GM12865 (cell line): ENCODE measurements around the gene RAB34.
A peak's percentile ranks its signal among the peaks of the same experiment; 100 is the strongest.

Source experiments
- DNase-seq: peaks from one replicate; pipeline ENCODE4 v3.0.0; 2010; ENCODE audit warnings: low read depth
- H3K4me3 ChIP-seq: 2 replicates; pipeline ENCODE4 v1.5.1; 2011; ENCODE audit warnings: mild to moderate bottlenecking, low read depth, low read length, control low read depth
- CTCF ChIP-seq: IDR thresholded peaks from 2 replicates; pipeline ENCODE4 v1.5.1; 2011; ENCODE audit warnings: low read length, control low read depth, low read depth, inconsistent platforms; ENCODE audit not compliant: insufficient read depth; ENCODE audit errors: missing control alignments

Gene RAB34

GRCh38 chr17:28717578-28718332 is at the start of gene RAB34:
RAB34 (minus strand) TSS chr17:28717868; CDS start chr17:28717266, 602 bp downstream.
- H3K4me3 ChIP-seq = no peak within 1 kb of the TSS
- TF ChIP-seq CTCF = no peak
- DNase-seq = no peak

DNA sequence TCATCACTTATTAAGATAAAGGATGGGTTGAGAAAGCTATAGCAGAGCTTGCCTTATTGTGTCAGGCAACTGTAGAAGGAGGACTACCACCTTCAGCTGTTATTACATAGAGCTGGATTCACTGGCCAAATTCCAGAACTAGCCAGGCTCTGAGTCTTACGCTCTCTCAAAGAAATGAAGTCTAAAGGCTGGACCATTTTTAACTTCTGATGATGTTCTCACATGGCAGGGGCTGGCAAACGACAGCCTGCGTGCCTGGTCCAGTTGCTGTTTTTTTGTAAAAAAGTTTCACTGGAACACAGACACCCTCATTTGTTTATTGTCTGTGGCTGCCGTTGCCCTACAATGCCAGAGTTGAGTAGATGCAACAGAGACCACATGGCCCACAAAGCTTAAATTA is 47.4 kb upstream of the RAB34 start:
- no peak for TF ChIP-seq CTCF
- no peak overlapping the region for H3K4me3 ChIP-seq
- no peak for DNase-seq

DNA sequence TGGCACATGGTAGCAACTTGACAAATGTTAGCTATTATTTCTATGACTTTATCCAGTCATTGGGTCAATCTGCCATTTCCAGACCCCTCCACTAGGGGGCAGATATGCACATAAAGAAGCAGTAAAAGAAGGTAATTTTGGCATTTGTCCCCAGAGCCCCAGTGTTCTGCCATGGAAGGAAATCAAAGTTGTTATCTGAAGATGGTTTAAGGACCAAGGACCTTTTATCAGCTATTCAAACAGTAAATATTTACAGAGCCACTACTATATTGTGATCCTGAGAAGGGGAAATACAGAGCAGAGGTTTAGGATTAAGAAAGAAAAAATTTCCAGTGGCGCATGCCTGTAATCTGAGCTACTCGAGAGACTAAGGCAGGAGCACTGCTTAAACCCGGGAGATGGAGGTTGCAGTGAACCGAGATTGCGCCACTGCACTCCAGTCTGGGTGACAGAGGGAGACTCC is 46.2 kb upstream of the RAB34 start:
- H3K4me3 ChIP-seq = no peak overlapping the region
- DNase-seq = peak; percentile 80
- TF ChIP-seq CTCF = peak; percentile 77

DNA sequence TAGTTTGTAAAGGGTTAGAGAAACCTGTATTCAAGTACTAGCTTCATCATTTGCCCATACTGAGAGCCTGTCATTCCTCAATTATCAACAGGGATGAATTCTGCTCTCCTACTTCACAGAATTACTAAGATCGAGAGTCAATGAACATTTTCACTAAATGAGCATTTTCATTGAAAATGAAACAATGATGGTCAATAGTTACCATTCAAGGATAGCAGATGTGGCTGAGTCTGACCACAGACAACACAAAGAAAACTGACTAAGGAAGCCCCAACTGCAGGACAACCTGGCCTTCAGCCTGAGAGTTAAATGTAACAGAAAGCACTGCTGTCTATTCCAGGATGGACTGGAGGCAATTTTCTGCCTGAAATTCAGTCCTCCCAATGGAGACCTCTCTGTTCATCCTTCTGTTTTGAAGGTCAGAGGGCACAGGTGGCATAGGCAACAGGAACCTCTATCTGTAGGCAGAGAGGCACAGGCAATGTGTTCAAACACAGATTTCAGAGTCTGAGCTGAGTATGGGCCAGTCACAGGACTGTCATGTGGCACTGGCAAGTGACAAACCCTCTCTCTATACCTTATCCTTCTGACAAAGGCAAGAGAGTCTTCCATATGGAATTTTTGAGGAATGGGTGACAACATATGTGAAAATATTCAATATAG is 45.6 kb upstream of the RAB34 start:
- DNase-seq = peak; percentile 78
- no peak for TF ChIP-seq CTCF
- H3K4me3 ChIP-seq = no peak overlapping the region

GRCh38 chr17:28760601-28761562 is 43.2 kb upstream of the RAB34 start:
- TF ChIP-seq CTCF = no peak
- no peak overlapping the region for H3K4me3 ChIP-seq
- peak; percentile 25 for DNase-seq

DNA sequence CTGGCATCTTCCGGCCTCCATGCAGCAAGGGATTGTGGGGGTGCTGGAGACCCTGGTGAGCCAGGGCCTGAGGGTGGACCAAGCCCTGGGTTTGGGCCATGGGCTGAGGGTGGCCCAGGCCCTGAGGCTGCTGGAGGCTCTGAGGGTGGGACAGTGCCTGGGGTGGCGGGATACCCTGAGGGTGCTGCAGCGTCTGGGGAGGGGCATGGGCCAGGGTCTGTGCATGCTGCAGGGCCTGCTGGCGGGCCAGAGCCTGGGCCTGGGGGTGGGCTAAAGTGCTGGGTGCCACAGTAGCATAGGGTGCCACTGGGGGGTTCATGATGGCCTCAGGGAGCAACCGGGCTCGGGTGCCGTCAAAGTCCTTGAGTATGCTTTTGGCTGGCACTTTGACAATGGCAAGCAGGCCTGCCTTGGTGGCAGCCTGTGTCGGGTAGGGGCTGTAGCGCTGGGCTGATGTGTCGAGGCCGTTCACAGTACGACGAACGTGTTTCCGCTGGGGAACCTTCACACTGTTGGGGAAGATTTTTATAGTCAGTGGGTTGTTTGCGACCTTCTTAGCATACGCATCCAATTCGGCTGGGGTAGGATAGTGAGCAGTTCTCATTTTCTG is 41.7 kb upstream of the RAB34 start:
- DNase-seq = no peak
- H3K4me3 ChIP-seq = no peak overlapping the region
- TF ChIP-seq CTCF = no peak
